NCI-H446 (cell line): ENCODE measurements around the gene CDON.
"Not testable (repeated sequence)": the region's sequence is repeated elsewhere in the genome, so short reads cannot be mapped to it uniquely, and the experiment has no call there.

Experiments used
- DNase-seq, 2 experiments: peaks; one replicate each; lab custom pipeline; 2025; lab: John Stamatoyannopoulos, UW

Gene CDON

GRCh38 chr11:125924384-125925007, 138.2 kb downstream of the CDON start:
- no peak for DNase-seq

- no peak for DNase-seq
These were observed 139.0 kb downstream of the CDON start for GRCh38 chr11:125923633-125924032.

GRCh38 chr11:125923012-125923579, 139.6 kb downstream of the CDON start:
- peak; percentile 67 to 87 for DNase-seq

GRCh38 chr11:125922156-125922555, 140.5 kb downstream of the CDON start:
- DNase-seq = no peak

- DNase-seq = no peak
These were observed 141.6 kb downstream of the CDON start for GRCh38 chr11:125921042-125921441.

GRCh38 chr11:125918140-125918840, 144.4 kb downstream of the CDON start:
- no peak for DNase-seq

- no peak for DNase-seq
These were observed 145.9 kb downstream of the CDON start for GRCh38 chr11:125916683-125917347.

GRCh38 chr11:125914601-125915000, 148.1 kb downstream of the CDON start:
- not testable (repeated sequence) for DNase-seq

- peak in 1 of 2 experiments; percentile 47 for DNase-seq
These were observed 152.3 kb downstream of the CDON start for GRCh38 chr11:125910226-125910849.
